Osteoblast (primary cell): ENCODE results near the gene GRIK3. TPM values are rescaled to one million over a fixed set of nuclear protein-coding genes. Genes with fewer than 3 reads are reported as not detected.

Experiments used
- DNase-seq: peaks from one replicate; pipeline ENCODE4 v3.0.0; 2011; ENCODE audit warnings: low spot score, mixed read lengths; ENCODE audit not compliant: insufficient read length; ENCODE audit errors: missing footprints
- H2AFZ ChIP-seq: 2 replicates; pipeline ENCODE4 v1.6.0; 2011; ENCODE audit warnings: mild to moderate bottlenecking, low read length
- H3K27ac ChIP-seq: 2 replicates; pipeline ENCODE4 v1.5.1; 2011; ENCODE audit warnings: mild to moderate bottlenecking, low read depth, low read length, moderate library complexity
- H3K27me3 ChIP-seq: 2 replicates; pipeline ENCODE4 v1.6.0; 2012; ENCODE audit warnings: mild to moderate bottlenecking, control low read depth, inconsistent platforms, low read length, moderate library complexity; ENCODE audit not compliant: insufficient read depth
- H3K36me3 ChIP-seq: 2 replicates; pipeline ENCODE4 v1.5.1; 2011; ENCODE audit warnings: mild to moderate bottlenecking, low read length, control low read depth, moderate library complexity; ENCODE audit not compliant: insufficient read depth
- H3K4me1 ChIP-seq: 2 replicates; pipeline ENCODE4 v1.5.1; 2011; ENCODE audit warnings: mild to moderate bottlenecking, low read length, control low read depth, moderate library complexity; ENCODE audit not compliant: insufficient read depth
- H3K4me2 ChIP-seq: 2 replicates; pipeline ENCODE4 v1.6.0; 2011; ENCODE audit warnings: mild to moderate bottlenecking, low read length; ENCODE audit not compliant: insufficient read depth
- H3K4me3 ChIP-seq: fragments of 200-600 bp; sonication (generic); 3 replicates; pipeline ENCODE4 v1.5.1; 2012; ENCODE audit warnings: mild to moderate bottlenecking, low read length, inconsistent platforms; ENCODE audit not compliant: insufficient read depth
- H3K79me2 ChIP-seq: 2 replicates; pipeline ENCODE4 v1.6.0; 2012; ENCODE audit warnings: mild to moderate bottlenecking, low read length, control low read depth, inconsistent platforms; ENCODE audit not compliant: insufficient read depth
- H3K9me3 ChIP-seq: 2 replicates; pipeline ENCODE4 v1.5.1; 2011; ENCODE audit warnings: low read depth, low read length, control low read depth
- H4K20me1 ChIP-seq: 2 replicates; pipeline ENCODE4 v1.6.0; 2012; ENCODE audit warnings: mild to moderate bottlenecking, low read length, control low read depth; ENCODE audit not compliant: insufficient read depth
- total RNA-seq: library from RNA; depleted of rRNA; stranded (reverse); fragments of >200 nt; gene quantifications from 2 replicates; pipeline ENCODE4 v1.2.3, GENCODE V29; 2012
- TF ChIP-seq, protein P1 (sequence below): IDR thresholded peaks from 2 replicates; pipeline ENCODE4 v1.5.1; 2011; ENCODE audit warnings: mild to moderate bottlenecking, low read depth, low read length, moderate library complexity; ENCODE audit errors: extremely low read depth

GRIK3 gene
- total RNA-seq, 1 donor: not detected

DNA sequence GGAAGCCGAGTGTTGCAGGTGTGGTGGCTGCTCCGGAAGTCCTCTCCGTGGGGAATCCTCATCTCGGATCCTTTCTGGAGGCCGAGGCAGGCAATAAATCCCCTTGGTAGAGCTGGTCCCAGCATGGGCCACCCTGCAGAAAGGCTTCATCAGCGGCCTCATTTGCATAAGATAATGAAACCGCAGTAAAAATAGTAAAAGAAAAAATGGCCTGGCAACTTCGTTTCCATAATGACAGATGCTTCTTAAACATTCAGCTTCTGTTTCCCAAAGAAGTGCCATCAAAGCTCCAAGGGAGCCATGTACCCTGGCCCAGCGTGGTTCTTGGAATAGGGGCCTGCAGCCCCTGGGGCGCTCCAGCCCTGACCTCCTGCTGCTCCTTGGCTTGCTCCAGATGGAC lies 244.1 kb downstream of the GRIK3 start:
- H3K4me3 ChIP-seq: no peak overlapping the region
- no peaks in the 10 kb centered on the region for H4K20me1 ChIP-seq
- TF ChIP-seq, protein P1, sequence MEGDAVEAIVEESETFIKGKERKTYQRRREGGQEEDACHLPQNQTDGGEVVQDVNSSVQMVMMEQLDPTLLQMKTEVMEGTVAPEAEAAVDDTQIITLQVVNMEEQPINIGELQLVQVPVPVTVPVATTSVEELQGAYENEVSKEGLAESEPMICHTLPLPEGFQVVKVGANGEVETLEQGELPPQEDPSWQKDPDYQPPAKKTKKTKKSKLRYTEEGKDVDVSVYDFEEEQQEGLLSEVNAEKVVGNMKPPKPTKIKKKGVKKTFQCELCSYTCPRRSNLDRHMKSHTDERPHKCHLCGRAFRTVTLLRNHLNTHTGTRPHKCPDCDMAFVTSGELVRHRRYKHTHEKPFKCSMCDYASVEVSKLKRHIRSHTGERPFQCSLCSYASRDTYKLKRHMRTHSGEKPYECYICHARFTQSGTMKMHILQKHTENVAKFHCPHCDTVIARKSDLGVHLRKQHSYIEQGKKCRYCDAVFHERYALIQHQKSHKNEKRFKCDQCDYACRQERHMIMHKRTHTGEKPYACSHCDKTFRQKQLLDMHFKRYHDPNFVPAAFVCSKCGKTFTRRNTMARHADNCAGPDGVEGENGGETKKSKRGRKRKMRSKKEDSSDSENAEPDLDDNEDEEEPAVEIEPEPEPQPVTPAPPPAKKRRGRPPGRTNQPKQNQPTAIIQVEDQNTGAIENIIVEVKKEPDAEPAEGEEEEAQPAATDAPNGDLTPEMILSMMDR: no peak
- H3K79me2 ChIP-seq: no peaks in the 10 kb centered on the region
- H3K36me3 ChIP-seq: no peaks in the 10 kb centered on the region
- no peak overlapping the region for H3K27ac ChIP-seq
- H3K4me1 ChIP-seq: no peaks in the 10 kb centered on the region
- no peak overlapping the region for H3K4me2 ChIP-seq
- no peaks in the 10 kb centered on the region for H3K9me3 ChIP-seq
- no peak for DNase-seq
- H2AFZ ChIP-seq: no peak overlapping the region
- no peaks in the 10 kb centered on the region for H3K27me3 ChIP-seq

DNA sequence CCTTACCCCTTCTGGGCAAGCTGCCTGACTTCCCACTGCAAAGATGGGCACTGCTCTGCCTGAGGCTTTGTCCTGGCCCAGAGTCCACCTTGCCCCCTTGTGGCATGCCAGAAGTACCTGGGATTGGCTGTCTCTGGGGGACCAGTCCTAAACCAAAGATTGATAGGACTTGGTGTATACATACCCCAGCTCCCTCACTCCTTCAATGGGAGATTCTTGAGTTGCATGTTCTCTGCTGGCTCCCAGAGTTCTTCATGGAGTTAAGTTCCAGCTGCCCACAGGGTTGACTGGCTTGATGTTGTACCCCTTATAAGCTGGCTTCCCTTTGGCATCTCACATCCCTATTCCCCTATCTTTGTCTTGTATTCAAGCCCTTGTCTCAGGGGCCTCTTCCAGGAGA lies 244.8 kb downstream of the GRIK3 start:
- no peaks in the 10 kb centered on the region for H3K4me1 ChIP-seq
- DNase-seq: no peak
- no peaks in the 10 kb centered on the region for H4K20me1 ChIP-seq
- H3K36me3 ChIP-seq: no peaks in the 10 kb centered on the region
- H3K4me2 ChIP-seq: no peak overlapping the region
- no peak overlapping the region for H3K4me3 ChIP-seq
- no peak overlapping the region for H3K27ac ChIP-seq
- no peaks in the 10 kb centered on the region for H3K27me3 ChIP-seq
- no peak overlapping the region for H2AFZ ChIP-seq
- no peaks in the 10 kb centered on the region for H3K79me2 ChIP-seq
- TF ChIP-seq, protein P1: no peak
- H3K9me3 ChIP-seq: no peaks in the 10 kb centered on the region

DNA sequence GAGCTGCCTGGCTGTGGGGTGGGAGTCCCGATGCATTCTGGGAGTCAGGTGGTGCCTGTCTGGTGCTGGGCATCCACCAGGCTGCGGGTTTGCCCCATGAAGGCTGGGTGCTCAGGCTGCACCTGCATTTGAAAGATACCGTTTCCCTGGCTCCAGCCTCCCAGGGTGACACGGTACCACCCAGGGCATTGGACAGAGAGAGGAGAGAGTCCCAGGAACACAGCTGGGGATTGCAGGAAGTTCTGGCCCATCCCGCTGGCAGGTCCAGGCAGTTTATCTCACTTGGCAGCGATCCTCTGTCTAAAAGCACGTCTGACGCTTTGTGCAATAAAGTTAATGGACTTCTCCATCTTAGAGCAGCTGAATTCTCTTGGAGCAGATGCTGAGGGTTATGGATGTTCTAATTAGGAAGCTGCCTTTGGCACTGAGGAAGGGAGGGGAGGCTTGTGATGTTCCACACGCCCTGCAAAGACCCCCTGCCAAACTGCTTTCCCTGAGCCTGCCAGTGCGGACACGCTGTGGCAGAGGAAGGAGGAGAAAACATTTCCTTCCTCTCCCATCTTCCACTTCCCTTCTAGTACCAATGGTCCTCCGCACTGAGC lies 246.9 kb downstream of the GRIK3 start:
- Histone ChIP-seq H3K4me1 (no peaks in the 10 kb centered on the region), H3K79me2 (no peaks in the 10 kb centered on the region), H2AFZ (no peak overlapping the region), H3K27me3 (no peaks in the 10 kb centered on the region), H3K4me3 (no peak overlapping the region), H3K4me2 (no peak overlapping the region), H3K27ac (no peak overlapping the region), H4K20me1 (no peaks in the 10 kb centered on the region), H3K9me3 (no peaks in the 10 kb centered on the region), H3K36me3 (no peaks in the 10 kb centered on the region)
- TF ChIP-seq, protein P1: no peak
- DNase-seq: no peak

DNA sequence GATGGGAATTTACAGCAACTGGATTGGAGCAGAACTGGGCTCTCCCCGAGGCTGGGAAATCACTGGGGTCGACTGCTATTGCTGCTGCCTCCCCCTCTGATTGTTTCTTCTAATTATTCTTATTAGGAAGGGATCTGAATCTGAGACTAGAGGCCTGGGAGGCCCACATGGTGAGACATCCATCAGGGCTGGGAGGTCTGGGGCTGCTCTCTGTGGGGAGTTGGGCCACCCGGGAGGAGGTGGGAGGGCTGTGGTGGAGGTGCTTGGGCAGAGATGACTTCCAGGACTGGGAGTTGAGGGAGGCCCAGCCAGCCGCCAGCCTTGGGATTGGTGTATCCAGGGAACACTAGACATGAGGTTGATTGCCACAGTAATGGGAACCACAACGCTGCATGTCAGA lies 247.9 kb downstream of the GRIK3 start:
- H3K4me1 ChIP-seq: no peaks in the 10 kb centered on the region
- no peaks in the 10 kb centered on the region for H4K20me1 ChIP-seq
- H3K36me3 ChIP-seq: no peaks in the 10 kb centered on the region
- TF ChIP-seq, protein P1: no peak
- H3K27ac ChIP-seq: no peak overlapping the region
- no peak overlapping the region for H3K4me3 ChIP-seq
- H3K9me3 ChIP-seq: no peaks in the 10 kb centered on the region
- H3K27me3 ChIP-seq: no peaks in the 10 kb centered on the region
- H3K4me2 ChIP-seq: no peak overlapping the region
- H2AFZ ChIP-seq: no peak overlapping the region
- DNase-seq: no peak
- H3K79me2 ChIP-seq: no peaks in the 10 kb centered on the region
